ENCODE data around the gene TRIM46.
"Not testable (repeated sequence)": the region's sequence is repeated elsewhere in the genome, so short reads cannot be mapped to it uniquely, and the experiment has no call there.

DNA sequence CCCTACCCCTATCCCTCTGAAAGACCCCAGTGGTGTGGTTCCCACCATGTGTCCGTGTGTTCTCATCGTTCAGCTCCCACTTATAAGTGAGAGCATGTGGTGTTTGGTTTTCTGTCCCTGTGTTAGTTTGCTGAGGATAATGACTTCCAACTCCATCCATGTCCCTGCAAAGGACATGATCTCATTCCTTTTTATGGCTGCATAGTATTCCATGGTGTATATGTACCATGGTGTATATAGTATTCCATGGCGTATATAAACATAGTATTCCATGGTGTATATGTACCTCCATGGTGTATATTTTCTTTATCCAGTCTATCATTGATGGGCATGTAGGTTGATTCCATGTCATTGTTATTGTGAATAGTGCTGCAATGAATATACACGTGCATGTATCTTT is 9.9 kb upstream of the TRIM46 start:
- TF ChIP-seq, protein P1, sequence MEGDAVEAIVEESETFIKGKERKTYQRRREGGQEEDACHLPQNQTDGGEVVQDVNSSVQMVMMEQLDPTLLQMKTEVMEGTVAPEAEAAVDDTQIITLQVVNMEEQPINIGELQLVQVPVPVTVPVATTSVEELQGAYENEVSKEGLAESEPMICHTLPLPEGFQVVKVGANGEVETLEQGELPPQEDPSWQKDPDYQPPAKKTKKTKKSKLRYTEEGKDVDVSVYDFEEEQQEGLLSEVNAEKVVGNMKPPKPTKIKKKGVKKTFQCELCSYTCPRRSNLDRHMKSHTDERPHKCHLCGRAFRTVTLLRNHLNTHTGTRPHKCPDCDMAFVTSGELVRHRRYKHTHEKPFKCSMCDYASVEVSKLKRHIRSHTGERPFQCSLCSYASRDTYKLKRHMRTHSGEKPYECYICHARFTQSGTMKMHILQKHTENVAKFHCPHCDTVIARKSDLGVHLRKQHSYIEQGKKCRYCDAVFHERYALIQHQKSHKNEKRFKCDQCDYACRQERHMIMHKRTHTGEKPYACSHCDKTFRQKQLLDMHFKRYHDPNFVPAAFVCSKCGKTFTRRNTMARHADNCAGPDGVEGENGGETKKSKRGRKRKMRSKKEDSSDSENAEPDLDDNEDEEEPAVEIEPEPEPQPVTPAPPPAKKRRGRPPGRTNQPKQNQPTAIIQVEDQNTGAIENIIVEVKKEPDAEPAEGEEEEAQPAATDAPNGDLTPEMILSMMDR (IDR thresholded peaks at IDR 0.05), result not testable (repeated sequence)
- not testable (repeated sequence) for TF ChIP-seq POLR2A, EP300 (IDR thresholded peaks at IDR 0.05)

Data from tibial nerve (tissue), 4 donors.